GM12878 (cell line): ENCODE data around the gene KCNAB2.

Source experiments
- CTCF ChIP-seq, 3 experiments: IDR thresholded peaks in 2 of 3; conservative IDR thresholded peaks in 1 of 3; 2 replicates each; pipeline ENCODE4 v1.5.1; 2011; ENCODE audit warnings: low read depth in 3 of 3, low read length in 3 of 3, mild to moderate bottlenecking in 3 of 3, control low read depth in 2 of 3, moderate library complexity in 2 of 3, inconsistent platforms in 1 of 3, mixed read lengths in 1 of 3; ENCODE audit not compliant: control insufficient read depth in 2 of 3, insufficient read depth in 1 of 3; ENCODE audit errors: extremely low read depth in 1 of 3
- POLR2AphosphoS5 ChIP-seq: IDR thresholded peaks from 2 replicates; pipeline ENCODE4 v1.6.1; 2011; ENCODE audit warnings: mild to moderate bottlenecking, low read length, inconsistent platforms
- RAD21 ChIP-seq: IDR thresholded peaks from 2 replicates; pipeline ENCODE4 v1.6.1; 2011; ENCODE audit warnings: mild to moderate bottlenecking, low read depth, low read length, moderate library complexity; ENCODE audit not compliant: insufficient read depth
- USF2 ChIP-seq: IDR thresholded peaks from 2 replicates; pipeline ENCODE4 v1.6.1; 2011; ENCODE audit warnings: low read depth, low read length, improper control_type of control experiment, borderline replicate concordance
- ZNF384 ChIP-seq: IDR thresholded peaks from 2 replicates; pipeline ENCODE4 v1.6.1; 2012; ENCODE audit warnings: low read depth, mild to moderate bottlenecking, low read length, improper control_type of control experiment, borderline replicate concordance

GRCh38 chr1:6052543-6053205 lies 7.0 kb downstream of the KCNAB2 start:
- TF ChIP-seq POLR2AphosphoS5 = no peak
- peak; percentile 27 to 39 (median 34); a peak in 5 of 6 replicates for TF ChIP-seq CTCF (IDR thresholded peaks at IDR 0.05 in 2 of 3, conservative IDR thresholded peaks at IDR 0.05 in 1 of 3; ENCODE audit: control insufficient read depth in 2 of 3, extremely low read depth in 1 of 3, insufficient read depth in 1 of 3, low read depth in 3 of 3, low read length in 3 of 3)
- peak; percentile 47 for TF ChIP-seq RAD21
- no peak for TF ChIP-seq ZNF384
- no peak for TF ChIP-seq USF2
